B cell (primary cell): Measurements from ENCODE around the gene C3. TPM values are rescaled to one million over a fixed set of nuclear protein-coding genes. Genes with fewer than 3 reads are reported as not detected.

ENCODE experiments used
- ATAC-seq: fragments of 200-7000 bp; cut with Tn5 transposase; one replicate; pipeline ENCODE4 v1.10.0; 2021; ENCODE audit warnings: low read depth, mild to moderate bottlenecking, moderate number of reproducible peaks, moderate library complexity
- CTCF ChIA-PET: fragments of 350-600 bp; sonication (Branson Sonifier 250); formaldehyde crosslinking; loops from one replicate; lab custom pipeline; 2021; ENCODE audit warnings: antibody characterized with exemption, inconsistent platforms; lab: Charles Lee
- POLR2A ChIA-PET: fragments of 350-600 bp; sonication (Branson Sonifier 250); formaldehyde crosslinking; loops from one replicate; lab custom pipeline; 2021; ENCODE audit warnings: antibody characterized with exemption; lab: Charles Lee
- DNase-seq: peaks from one replicate; pipeline ENCODE4 v3.0.0; 2013
- H2AFZ ChIP-seq: 2 replicates; pipeline ENCODE4 v1.6.1; 2012; ENCODE audit warnings: mild to moderate bottlenecking, low read depth, low read length; ENCODE audit not compliant: insufficient read depth, poor library complexity, severe bottlenecking
- H3K27ac ChIP-seq, 2 donors: 1 replicate in 1 of 2; 2 replicates in 1 of 2; pipeline ENCODE4 v1.5.1; 2012 to 2013; ENCODE audit warnings: low read length in 2 of 2, mild to moderate bottlenecking in 2 of 2, moderate library complexity in 1 of 2
- H3K27me3 ChIP-seq, 4 experiments: fragments of 200-600 bp in 1 of 4; sonication (generic) in 1 of 4; replicated peaks in 1 of 4; 1 replicate in 2 of 4; 2 replicates in 2 of 4; pipeline versions ENCODE4 v1.6.1 to v1.7.0; 2013 to 2016; ENCODE audit warnings: low read length in 3 of 4, mild to moderate bottlenecking in 2 of 4, mixed read lengths in 1 of 4, moderate library complexity in 1 of 4; ENCODE audit not compliant: insufficient read depth in 4 of 4, control insufficient read depth in 3 of 4; ENCODE audit errors: control extremely low read depth in 1 of 4
- H3K36me3 ChIP-seq, 2 experiments: replicated peaks in 1 of 2; 1 replicate in 1 of 2; 2 replicates in 1 of 2; pipeline versions ENCODE4 v1.6.1 to v1.7.1; 2013; ENCODE audit warnings: low read length in 1 of 2; ENCODE audit not compliant: insufficient read depth in 2 of 2, control insufficient read depth in 1 of 2; ENCODE audit errors: control extremely low read depth in 1 of 2, extremely low read depth in 1 of 2
- H3K4me1 ChIP-seq, 2 donors: fragments of 200-600 bp in 1 of 2; sonication (generic) in 1 of 2; 1 replicate in 1 of 2; 2 replicates in 1 of 2; pipeline versions ENCODE4 v1.5.1 to v1.6.1; 2013 to 2017; ENCODE audit warnings: low read length in 2 of 2; ENCODE audit not compliant: control insufficient read depth in 2 of 2, insufficient read depth in 2 of 2
- H3K4me2 ChIP-seq: replicated peaks from 2 replicates; pipeline ENCODE3; 2012; ENCODE audit warnings: mild to moderate bottlenecking, low read depth, low read length; ENCODE audit not compliant: poor library complexity, severe bottlenecking
- H3K4me3 ChIP-seq, 5 experiments: fragments of 200-600 bp in 1 of 5; sonication (generic) in 1 of 5; 1 replicate in 3 of 5; 2 replicates in 2 of 5; pipeline versions ENCODE4 v1.5.1 to v1.7.0; 2011 to 2016; ENCODE audit warnings: low read length in 4 of 5, mild to moderate bottlenecking in 4 of 5, low read depth in 2 of 5, control low read depth in 1 of 5, moderate library complexity in 1 of 5; ENCODE audit not compliant: insufficient read depth in 1 of 5; ENCODE audit errors: control extremely low read depth in 1 of 5, extremely low read depth in 1 of 5
- H3K79me2 ChIP-seq: fragments of 200-600 bp; sonication (generic); one replicate; pipeline ENCODE4 v1.6.0; 2016; ENCODE audit warnings: low read length; ENCODE audit not compliant: control insufficient read depth, insufficient read depth
- H3K9ac ChIP-seq: fragments of 200-600 bp; sonication (generic); 2 replicates; pipeline ENCODE4 v1.6.1; 2017; ENCODE audit warnings: mild to moderate bottlenecking, low read length, moderate library complexity
- H3K9me3 ChIP-seq, 3 donors: one replicate each; pipeline versions ENCODE4 v1.6.1 to v1.7.1; 2013; ENCODE audit warnings: low read length in 2 of 3; ENCODE audit not compliant: control insufficient read depth in 2 of 3, insufficient read depth in 1 of 3; ENCODE audit errors: control extremely low read depth in 1 of 3
- H4K20me1 ChIP-seq: 2 replicates; pipeline ENCODE4 v1.6.0; 2012; ENCODE audit warnings: mild to moderate bottlenecking, low read length; ENCODE audit not compliant: insufficient read depth, control insufficient read depth, poor library complexity, severe bottlenecking
- H3K27ac Mint-ChIP-seq: one replicate; pipeline ENCODE4 v1.8.0; 2021; ENCODE audit warnings: mixed read lengths
- H3K27me3 Mint-ChIP-seq: one replicate; pipeline ENCODE4 v1.8.0; 2021; ENCODE audit warnings: mixed read lengths
- H3K4me1 Mint-ChIP-seq: one replicate; pipeline ENCODE4 v1.8.0; 2021; ENCODE audit warnings: mixed read lengths
- H3K4me3 Mint-ChIP-seq: one replicate; pipeline ENCODE4 v1.8.0; 2021; ENCODE audit warnings: mixed read lengths
- H3K9me3 Mint-ChIP-seq: one replicate; pipeline ENCODE4 v1.8.0; 2022; ENCODE audit warnings: mixed read lengths; ENCODE audit not compliant: insufficient read depth
- CTCF ChIP-seq: fragments of 200-600 bp; IDR thresholded peaks from one replicate; pipeline ENCODE4 v1.8.0; 2022; ENCODE audit warnings: antibody characterized with exemption, mild to moderate bottlenecking
- EZH2 ChIP-seq: IDR thresholded peaks from 2 replicates; pipeline ENCODE4 v1.6.1; 2012; ENCODE audit warnings: borderline replicate concordance, low read depth, mild to moderate bottlenecking, moderate library complexity, low read length; ENCODE audit not compliant: insufficient read depth, poor library complexity, severe bottlenecking
- WGBS: methylation state at CpG from one replicate; pipeline ENCODE4 v1.1.5; 2013; ENCODE audit warnings: missing lambda C conversion rate; ENCODE audit not compliant: insufficient coverage; 5-methylcytosine and 5-hydroxymethylcytosine counted together
- intact Hi-C: fragments of 100-400 bp; cut with micrococcal nuclease; formaldehyde crosslinking; loops from one replicate; pipeline ENCODE4 v1.10.0; 2022
- polyA plus RNA-seq: library from polyadenylated mRNA; depleted of rRNA; stranded (reverse); fragments of >200 nt; gene quantifications from 2 replicates; pipeline ENCODE4 v1.2.3, GENCODE V29; 2012
- total RNA-seq, 2 donors: library from RNA; stranded (reverse); fragments of 120-200 nt in 1 of 2; gene quantifications; 1 replicate in 1 of 2; 2 replicates in 1 of 2; pipeline versions ENCODE4 v1.2.3 to v1.2.4, GENCODE V29; 2013 to 2022

C3 gene
- total and polyA plus RNA-seq, 2 donors (not counting 1 experiment from before 2014, with no cell fraction given), result 0.01 to 0.47 TPM

DNA sequence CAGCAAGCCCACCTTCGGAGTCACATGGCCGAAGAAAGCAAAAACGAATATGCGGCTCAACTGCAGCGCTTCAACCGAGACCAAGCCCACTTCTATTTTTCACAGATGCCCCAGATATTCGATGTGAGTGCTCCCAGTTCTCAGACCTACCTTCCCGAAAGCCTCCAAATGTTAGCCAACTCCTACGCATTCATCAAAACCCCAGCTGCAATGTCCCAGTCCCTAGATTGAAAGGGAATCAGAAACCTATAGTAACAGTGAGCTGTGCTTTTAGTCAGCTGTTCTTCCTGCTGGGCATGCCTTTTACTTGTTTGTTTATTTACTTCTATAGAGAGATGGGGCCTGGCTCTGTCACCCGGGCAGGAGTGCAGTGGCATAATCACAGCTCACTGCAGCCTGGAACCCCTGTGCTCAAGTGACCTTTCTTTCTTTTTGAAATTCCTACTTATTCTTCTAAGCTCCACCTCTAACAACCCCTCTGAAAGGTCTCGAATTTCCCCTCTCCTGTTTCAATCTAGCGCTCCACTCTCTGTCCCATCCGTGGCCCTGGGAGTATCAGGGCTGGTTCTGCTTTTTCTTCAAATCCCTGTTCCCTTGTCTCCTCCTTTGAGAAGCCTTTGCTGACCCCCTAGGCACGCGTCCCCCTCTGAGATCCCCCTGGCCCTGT lies 23.4 kb upstream of the C3 start:
- CTCF ChIA-PET, result interaction anchor here (0.9 to 2.5 kb wide), 4 partner anchors 10 to 112 kb away, joined by 3 to 10 read pairs (median 4); partner anchors contain the start of gene VAV1
- no peak overlapping the region for H3K9ac ChIP-seq
- no peaks in the 10 kb centered on the region for H3K27me3 ChIP-seq

More for the DNA sequence above, 23.4 kb upstream of the C3 start:
- no peak overlapping the region for H2AFZ ChIP-seq
- no peaks in the 10 kb centered on the region for H3K27me3 Mint-ChIP-seq
- H3K79me2 ChIP-seq, result no peaks in the 10 kb centered on the region
- H3K9me3 Mint-ChIP-seq, result no peaks in the 10 kb centered on the region
- H3K4me3 Mint-ChIP-seq, result no peak overlapping the region
- ATAC-seq (no peak), DNase-seq (no peak)
- no peak overlapping the region for H3K27ac Mint-ChIP-seq
- POLR2A ChIA-PET, result no interaction called here
- no peaks in the 10 kb centered on the region for H3K9me3 ChIP-seq
- intact Hi-C loops, result no loop called here
- H3K27ac ChIP-seq, result no peak overlapping the region
- H3K4me2 ChIP-seq, result no peak overlapping the region
- WGBS, result 93% methylated on average over 12 of the region's 15 CpGs
- peaks cover 19 to 25% of the 10 kb centered on the region in 2 donors for H3K4me1 ChIP-seq
- no peak for TF ChIP-seq CTCF
- TF ChIP-seq EZH2, result no peak
- no peaks in the 10 kb centered on the region for H4K20me1 ChIP-seq
- H3K36me3 ChIP-seq, result peaks cover 0 to 15% of the 10 kb centered on the region in 2 experiments
- H3K4me1 Mint-ChIP-seq, result peaks cover 15% of the 10 kb centered on the region
- H3K4me3 ChIP-seq, result no peak overlapping the region
